ENCODE measurements around the gene EIF4G1.

- TF ChIP-seq CTCF (IDR thresholded peaks at IDR 0.05) (no peak), EZH2 (IDR thresholded peaks at IDR 0.05) (no peak)
Observed at GRCh38 chr3:184353546-184353941, 39.1 kb downstream of the EIF4G1 start.

Measured in neural progenitor cell (in vitro differentiated cells).